K562 (cell line): Measurements from ENCODE around the gene CTDSPL. TPM values are rescaled to one million over a fixed set of nuclear protein-coding genes. Genes with fewer than 3 reads are reported as not detected.

Experiments
- ATAC-seq: fragments of 200-7000 bp; cut with Tn5 transposase; 3 replicates; pipeline ENCODE4 v1.9.1; 2020; ENCODE audit warnings: moderate library complexity
- BruUV-seq: library from RNA; stranded (reverse); fragments of 400-500 nt; replicated peaks from 2 replicates; lab custom pipeline; 2021; lab: Mats Ljungman, UMichigan
- CTCF ChIA-PET: fragments of 300-600 bp; formaldehyde crosslinking; extraction: SDS; loops from one replicate; lab custom pipeline; 2021; ENCODE audit warnings: low intra/inter-chr PET ratio; lab: Yijun Ruan, JAX
- POLR2A ChIA-PET: fragments of 300-600, 350-650 bp; sonication (Branson Sonifier 250); formaldehyde crosslinking; extraction: SDS; loops from one replicate; lab custom pipeline; 2021; ENCODE audit warnings: antibody characterized with exemption, inconsistent platforms; lab: Yijun Ruan, JAX
- DNase-seq, 4 experiments: peaks; one replicate each; pipeline versions ENCODE4 v3.0.0 to v3.0.0-alpha.2; 2011 to 2018; ENCODE audit warnings: low spot score in 3 of 4, mixed read lengths in 3 of 4; ENCODE audit errors: extremely low read depth in 1 of 4
- FAIRE-seq: peaks from 2 replicates; lab custom pipeline; 2011; peaks lifted over from hg19 to GRCh38; lab: Jason Lieb, UNC
- H2AFZ ChIP-seq: 2 replicates; pipeline ENCODE4 v1.6.0; 2011; ENCODE audit warnings: low read depth, low read length, control low read depth, inconsistent platforms
- H3K27ac ChIP-seq: fragments of 200-600 bp; 3 replicates; pipeline ENCODE4 v1.8.0; 2011; ENCODE audit warnings: low read depth, mild to moderate bottlenecking, control low read depth, inconsistent platforms, low read length, moderate library complexity, mixed read lengths; ENCODE audit errors: extremely low read depth
- H3K27me3 ChIP-seq, 2 experiments: fragments of 300-600 bp in 1 of 2; 2 replicates in 1 of 2; 3 replicates in 1 of 2; pipeline versions ENCODE4 v1.6.0 to v1.8.0; 2011; ENCODE audit warnings: inconsistent platforms in 2 of 2, low read length in 2 of 2, mild to moderate bottlenecking in 1 of 2, mixed read lengths in 1 of 2, moderate library complexity in 1 of 2; ENCODE audit not compliant: control insufficient read depth in 2 of 2, insufficient read depth in 2 of 2
- H3K36me3 ChIP-seq: fragments of 300-600 bp; 3 replicates; pipeline ENCODE4 v1.8.0; 2011; ENCODE audit warnings: mild to moderate bottlenecking, low read length, inconsistent platforms; ENCODE audit not compliant: control insufficient read depth, insufficient read depth
- H3K4me1 ChIP-seq, 2 experiments: fragments of 200-600 bp in 1 of 2; replicated peaks in 1 of 2; 2 replicates in 1 of 2; 3 replicates in 1 of 2; pipeline versions ENCODE4 v1.5.1 to v1.8.0; 2011; ENCODE audit warnings: inconsistent platforms in 2 of 2, low read length in 2 of 2, mild to moderate bottlenecking in 1 of 2, mixed read lengths in 1 of 2, moderate library complexity in 1 of 2; ENCODE audit not compliant: control insufficient read depth in 2 of 2, insufficient read depth in 2 of 2
- H3K4me2 ChIP-seq: 2 replicates; pipeline ENCODE4 v1.6.1; 2011; ENCODE audit warnings: low read length, control low read depth, inconsistent platforms, mixed read lengths; ENCODE audit not compliant: insufficient read depth
- H3K4me3 ChIP-seq: fragments of 200-600 bp; sonication (generic), shearing (Covaris generic); 2 replicates; pipeline ENCODE4 v1.5.1; 2016; ENCODE audit warnings: control low read depth, inconsistent platforms
- H3K79me2 ChIP-seq: fragments of 200-600 bp; 3 replicates; pipeline ENCODE4 v1.8.0; 2011; ENCODE audit warnings: low read length, inconsistent platforms; ENCODE audit not compliant: control insufficient read depth, insufficient read depth
- H3K9ac ChIP-seq, 2 experiments: 2 replicates each; pipeline versions ENCODE4 v1.6.0 to v1.6.1; 2011; ENCODE audit warnings: low read depth in 2 of 2, low read length in 2 of 2, control low read depth in 1 of 2, inconsistent platforms in 1 of 2, mild to moderate bottlenecking in 1 of 2, mixed read lengths in 1 of 2; ENCODE audit not compliant: insufficient read depth in 1 of 2
- H3K9me1 ChIP-seq: one replicate; pipeline ENCODE4 v1.6.0; 2011; ENCODE audit warnings: inconsistent platforms, mild to moderate bottlenecking, low read length, moderate library complexity; ENCODE audit not compliant: control insufficient read depth, insufficient read depth
- H3K9me3 ChIP-seq: replicated peaks from 2 replicates; pipeline ENCODE4 v1.5.1; 2011; ENCODE audit warnings: low read depth, low read length, inconsistent platforms; ENCODE audit not compliant: control insufficient read depth, insufficient read depth
- H4K20me1 ChIP-seq: replicated peaks from 2 replicates; pipeline ENCODE4 v1.6.1; 2011; ENCODE audit warnings: low read length, inconsistent platforms, mixed read lengths; ENCODE audit not compliant: control insufficient read depth, insufficient read depth
- EGR1 ChIP-seq: fragments of 450-650 bp; conservative IDR thresholded peaks from 2 replicates; pipeline ENCODE4 v1.6.1; 2017; ENCODE audit warnings: mild to moderate bottlenecking
- SMC3 ChIP-seq: conservative IDR thresholded peaks from 2 replicates; pipeline ENCODE4 v1.6.1; 2011; ENCODE audit warnings: low read depth, low read length, improper control_type of control experiment; ENCODE audit not compliant: insufficient read depth
- WGBS: fragments of 100-300 bp; shearing (Covaris generic); methylation state at CpG from one replicate; pipeline ENCODE4 v1.1.6; 2016; ENCODE audit warnings: low coverage, mixed read lengths; ENCODE audit not compliant: insufficient coverage; ENCODE audit errors: missing lambda C conversion rate; 5-methylcytosine and 5-hydroxymethylcytosine counted together
- in situ Hi-C: fragments of 300-500 bp; cut with MboI; formaldehyde crosslinking; loops from 4 replicates; pipeline ENCODE4 v1.15.0; 2018; ENCODE audit warnings: inconsistent platforms, mixed read lengths
- intact Hi-C: fragments of 100-400 bp; cut with micrococcal nuclease; formaldehyde crosslinking; loops from 2 replicates; pipeline ENCODE4 v1.14.2; 2022
- polyA plus RNA-seq, 8 experiments: library from polyadenylated mRNA; depleted of rRNA in 4 of 8; stranded (reverse) in 5 of 8; unstranded in 3 of 8; fragments of >200 nt; fragmentation: Nextera tagmentation in 2 of 8; fragmentation: Illumina TruSeq in 1 of 8; extraction: Ambion mirVana in 2 of 8; extraction: Trizol in 1 of 8; gene quantifications; 2 replicates each; pipeline versions ENCODE4 v1.2.1 to v1.2.3, GENCODE V29; 2011 to 2014; ENCODE audit warnings: inconsistent platforms in 1 of 8, missing spikeins in 1 of 8
- total RNA-seq, 7 experiments: library from RNA; depleted of rRNA in 6 of 7; stranded (reverse); fragments of >200 nt in 6 of 7; fragmentation: Illumina TruSeq in 2 of 7; extraction: Trizol in 2 of 7; gene quantifications; 2 replicates each; pipeline versions ENCODE4 v1.2.1 to v1.2.3, GENCODE V29; 2011 to 2021; ENCODE audit warnings: low replicate concordance in 1 of 7
- TF ChIP-seq, protein P1 (sequence below), 2 experiments: fragments of 450-650 bp; formaldehyde crosslinking in 1 of 2; IDR thresholded peaks; 2 replicates each; pipeline versions ENCODE4 v1.4.0 to v1.6.1; 2014 to 2020; ENCODE audit warnings: mild to moderate bottlenecking in 2 of 2, borderline replicate concordance in 1 of 2, low read depth in 1 of 2

CTDSPL gene
- total and polyA plus RNA-seq, 9 of the 15 experiments (the other 6 are each of a cell fraction or from before 2014, with no cell fraction given), result 5.1 to 19.3 (median 11.3) TPM

DNA sequence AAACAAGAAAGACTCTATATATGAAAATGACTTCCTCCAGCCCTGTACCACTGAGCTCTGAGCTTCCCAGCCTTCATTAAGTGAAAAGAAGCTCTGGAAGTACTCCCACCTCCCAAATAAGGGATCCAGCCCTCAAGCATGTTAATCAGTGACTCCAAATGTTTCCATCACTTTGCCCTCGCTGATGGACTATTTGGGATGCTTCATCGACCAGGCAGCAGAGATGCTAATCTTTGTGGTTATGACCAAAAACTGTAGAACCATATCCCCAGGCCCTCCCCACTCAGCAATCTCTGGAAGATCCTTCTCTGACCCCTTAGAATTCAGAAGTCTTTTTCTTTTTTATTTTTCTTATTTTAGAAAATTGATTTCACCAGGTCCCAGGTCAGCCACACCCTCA lies 2.3 kb upstream of the CTDSPL start:
- Histone ChIP-seq H3K27me3 (peaks cover 2 to 10% of the 10 kb centered on the region in 2 experiments; a peak in 3 of 5 replicates), H4K20me1 (peaks cover 5% of the 10 kb centered on the region), H3K79me2 (peaks cover 19% of the 10 kb centered on the region; the same call in 2 of the 3 replicates), H3K9ac (no peak overlapping the region), H3K27ac (no peak overlapping the region), H3K36me3 (no peaks in the 10 kb centered on the region), H3K4me1 (peaks cover 19 to 23% of the 10 kb centered on the region in 2 experiments), H3K4me3 (no peak overlapping the region), H3K4me2 (no peak overlapping the region), H2AFZ (no peak overlapping the region), H3K9me1 (no peaks in the 10 kb centered on the region), H3K9me3 (no peaks in the 10 kb centered on the region)
- DNase-seq (no peak), FAIRE-seq (no peak), ATAC-seq (no peak)
- CTCF ChIA-PET, result no interaction called here
- in situ Hi-C loops (loop anchor here (5.0 kb wide), 1 partner anchor 113 kb away; no protein-coding TSS in a partner anchor), intact Hi-C loops (no loop called here)
- POLR2A ChIA-PET, result interaction anchor here (0.6 kb wide), 1 partner anchor 23 kb away, joined by 5 read pairs; no protein-coding TSS in a partner anchor
- WGBS, result 10% methylated on average over 2 of the region's 2 CpGs
- TF ChIP-seq, protein P1, sequence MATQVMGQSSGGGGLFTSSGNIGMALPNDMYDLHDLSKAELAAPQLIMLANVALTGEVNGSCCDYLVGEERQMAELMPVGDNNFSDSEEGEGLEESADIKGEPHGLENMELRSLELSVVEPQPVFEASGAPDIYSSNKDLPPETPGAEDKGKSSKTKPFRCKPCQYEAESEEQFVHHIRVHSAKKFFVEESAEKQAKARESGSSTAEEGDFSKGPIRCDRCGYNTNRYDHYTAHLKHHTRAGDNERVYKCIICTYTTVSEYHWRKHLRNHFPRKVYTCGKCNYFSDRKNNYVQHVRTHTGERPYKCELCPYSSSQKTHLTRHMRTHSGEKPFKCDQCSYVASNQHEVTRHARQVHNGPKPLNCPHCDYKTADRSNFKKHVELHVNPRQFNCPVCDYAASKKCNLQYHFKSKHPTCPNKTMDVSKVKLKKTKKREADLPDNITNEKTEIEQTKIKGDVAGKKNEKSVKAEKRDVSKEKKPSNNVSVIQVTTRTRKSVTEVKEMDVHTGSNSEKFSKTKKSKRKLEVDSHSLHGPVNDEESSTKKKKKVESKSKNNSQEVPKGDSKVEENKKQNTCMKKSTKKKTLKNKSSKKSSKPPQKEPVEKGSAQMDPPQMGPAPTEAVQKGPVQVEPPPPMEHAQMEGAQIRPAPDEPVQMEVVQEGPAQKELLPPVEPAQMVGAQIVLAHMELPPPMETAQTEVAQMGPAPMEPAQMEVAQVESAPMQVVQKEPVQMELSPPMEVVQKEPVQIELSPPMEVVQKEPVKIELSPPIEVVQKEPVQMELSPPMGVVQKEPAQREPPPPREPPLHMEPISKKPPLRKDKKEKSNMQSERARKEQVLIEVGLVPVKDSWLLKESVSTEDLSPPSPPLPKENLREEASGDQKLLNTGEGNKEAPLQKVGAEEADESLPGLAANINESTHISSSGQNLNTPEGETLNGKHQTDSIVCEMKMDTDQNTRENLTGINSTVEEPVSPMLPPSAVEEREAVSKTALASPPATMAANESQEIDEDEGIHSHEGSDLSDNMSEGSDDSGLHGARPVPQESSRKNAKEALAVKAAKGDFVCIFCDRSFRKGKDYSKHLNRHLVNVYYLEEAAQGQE (IDR thresholded peaks at IDR 0.05; ENCODE audit: borderline replicate concordance), result no peak
- TF ChIP-seq, protein P1 (CRISPR knock-in tag; IDR thresholded peaks at IDR 0.05; ENCODE audit: low read depth), result no peak
- TF ChIP-seq SMC3 (no peak), EGR1 (no peak)
- no TSS peak for BruUV-seq
